ENCODE measurements around the gene FAM117B.

FAM117B gene

DNA sequence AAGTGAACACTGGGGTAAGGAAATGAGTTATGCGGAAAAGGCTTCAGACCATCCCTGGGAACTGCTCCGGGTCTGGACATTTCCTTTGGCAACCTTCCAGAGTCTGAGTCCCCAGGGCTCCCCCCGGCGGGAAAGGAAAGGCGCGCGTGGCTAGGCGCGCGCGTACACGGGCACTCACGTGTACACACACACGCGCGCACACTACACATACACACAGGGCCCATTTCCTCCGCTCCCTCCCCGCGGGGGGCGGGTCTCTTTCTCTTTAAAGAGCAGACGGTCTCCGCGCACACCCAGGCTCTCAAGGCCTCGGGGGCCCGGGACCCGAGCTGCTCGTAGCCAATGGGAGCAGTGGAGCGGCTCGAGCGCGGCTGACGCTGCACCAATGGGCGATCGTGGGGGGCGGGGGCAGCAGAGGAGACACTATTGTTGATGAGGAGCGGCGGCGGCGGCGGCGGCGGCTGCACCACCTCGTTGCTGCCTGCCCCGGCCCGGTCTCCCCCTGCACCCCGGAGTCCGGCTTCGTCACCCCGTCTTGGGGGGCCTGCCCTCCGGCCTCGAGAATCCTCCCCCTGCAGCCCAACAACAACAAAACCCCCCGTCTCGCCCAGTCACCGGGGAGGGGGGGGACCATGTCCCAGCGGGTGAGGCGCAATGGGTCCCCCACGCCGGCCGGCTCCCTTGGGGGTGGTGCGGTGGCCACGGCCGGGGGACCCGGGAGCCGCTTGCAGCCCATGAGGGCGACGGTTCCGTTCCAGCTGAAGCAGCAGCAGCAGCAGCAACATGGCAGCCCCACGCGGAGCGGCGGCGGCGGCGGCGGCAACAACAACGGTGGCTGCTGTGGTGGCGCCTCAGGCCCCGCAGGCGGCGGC lies at the start of gene FAM117B:
Gene FAM117B, plus strand, starts transcription at position 414 of the 872 bp plus-strand sequence. Its CDS starts 219 bp downstream, at position 633.
- Histone ChIP-seq H3K36me3 (ENCODE audit: control insufficient read depth in 1 of 2, insufficient read depth in 2 of 2, low read length in 2 of 2) (no peaks in the 10 kb centered on the region), H3K9me3 (ENCODE audit: control insufficient read depth in 1 of 2, low read length in 2 of 2) (no peaks in the 10 kb centered on the region), H3K9ac (ENCODE audit: low read depth in 1 of 2, low read length in 2 of 2) (peak within 1 kb of the TSS; percentile 72 to 79), H3K4me1 (ENCODE audit: control insufficient read depth in 1 of 2, insufficient read depth in 2 of 2, low read length in 2 of 2) (peaks cover 11 to 13% of the 10 kb centered on the region in 2 donors), H3K27me3 (ENCODE audit: control insufficient read depth in 1 of 2, insufficient read depth in 2 of 2, low read length in 2 of 2) (no peaks in the 10 kb centered on the region), H3K27ac (ENCODE audit: low read depth, low read length) (peak within 1 kb of the TSS; percentile 92), H3K4me3 (ENCODE audit: low read depth in 1 of 2, low read length in 2 of 2) (peak within 1 kb of the TSS; percentile 77 to 83)

DNA sequence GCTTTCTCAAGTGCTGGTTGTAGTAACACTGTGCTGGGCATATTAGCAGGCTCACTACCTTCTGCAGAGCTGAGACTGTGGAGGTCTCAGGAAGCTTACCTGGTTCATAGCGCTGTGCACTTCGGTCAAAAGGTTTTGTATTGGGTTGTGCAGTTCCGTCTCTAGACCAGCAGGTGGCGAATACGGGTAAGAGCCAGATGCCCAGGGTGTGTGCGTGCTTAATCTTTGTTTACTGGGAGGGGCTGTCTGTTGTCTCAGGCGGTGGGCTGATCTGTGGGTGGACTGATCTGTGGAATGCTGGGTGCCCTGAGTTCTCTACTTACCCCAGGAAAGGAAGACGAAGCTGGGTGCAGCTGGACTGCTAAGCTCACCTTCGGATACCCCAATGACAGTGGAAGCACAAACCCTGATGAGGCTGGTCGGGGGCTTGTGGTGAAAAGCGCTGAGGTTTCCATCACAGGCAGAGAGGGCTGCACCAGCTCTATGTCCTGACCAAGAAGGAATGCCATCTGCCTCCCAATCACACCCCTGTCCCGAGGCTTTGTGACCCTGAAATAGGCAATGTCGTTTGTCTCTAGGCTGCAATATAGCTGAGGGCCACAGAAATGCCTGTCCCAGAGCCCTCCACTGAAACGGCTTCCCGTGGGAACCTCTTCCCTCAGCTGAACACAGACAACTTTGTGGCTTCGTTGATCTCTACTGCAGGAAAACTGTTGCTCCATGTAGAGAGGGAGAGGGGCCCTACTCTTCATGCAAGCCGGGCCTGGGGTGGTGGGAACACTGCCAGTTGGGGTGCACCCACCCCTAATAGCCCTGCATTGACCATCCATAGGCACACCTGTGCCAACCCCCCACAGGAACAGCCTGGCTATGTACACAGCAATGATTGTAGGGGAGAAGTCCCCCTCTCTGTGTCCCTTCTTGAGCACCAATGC lies 45.9 kb upstream of the FAM117B start:
- Histone ChIP-seq H3K4me3 (ENCODE audit: low read depth in 1 of 2, low read length in 2 of 2) (peak overlapping the region; percentile 40 to 57), H3K9ac (ENCODE audit: low read depth in 1 of 2, low read length in 2 of 2) (no peak overlapping the region), H3K27ac (ENCODE audit: low read depth, low read length) (no peak overlapping the region), H3K36me3 (ENCODE audit: control insufficient read depth in 1 of 2, insufficient read depth in 2 of 2, low read length in 2 of 2) (no peaks in the 10 kb centered on the region), H3K4me1 (ENCODE audit: control insufficient read depth in 1 of 2, insufficient read depth in 2 of 2, low read length in 2 of 2) (peaks cover 9 to 10% of the 10 kb centered on the region in 2 donors), H3K9me3 (ENCODE audit: control insufficient read depth in 1 of 2, low read length in 2 of 2) (no peaks in the 10 kb centered on the region), H3K27me3 (ENCODE audit: control insufficient read depth in 1 of 2, insufficient read depth in 2 of 2, low read length in 2 of 2) (no peaks in the 10 kb centered on the region)

DNA sequence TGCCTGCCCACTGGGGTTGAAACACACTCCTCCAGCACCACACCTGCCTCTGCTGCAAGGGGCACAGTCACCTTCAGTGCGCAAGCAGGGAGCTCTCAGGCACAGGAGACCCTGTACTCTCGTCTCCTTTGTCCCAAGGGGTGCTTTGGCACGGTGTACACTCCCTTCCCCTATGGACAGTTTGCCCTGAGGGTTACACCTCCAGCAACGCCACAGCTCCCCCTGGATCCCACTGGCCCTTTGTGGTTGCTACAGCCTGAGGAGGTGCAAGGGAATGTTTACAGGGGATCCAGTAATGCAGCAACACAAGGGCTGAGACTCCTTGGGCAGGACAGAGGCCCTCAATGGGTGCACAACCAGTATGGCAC lies 45.2 kb upstream of the FAM117B start:
- Histone ChIP-seq H3K4me1 (ENCODE audit: control insufficient read depth in 1 of 2, insufficient read depth in 2 of 2, low read length in 2 of 2) (peaks cover 9 to 10% of the 10 kb centered on the region in 2 donors), H3K27me3 (ENCODE audit: control insufficient read depth in 1 of 2, insufficient read depth in 2 of 2, low read length in 2 of 2) (no peaks in the 10 kb centered on the region), H3K9ac (ENCODE audit: low read depth in 1 of 2, low read length in 2 of 2) (no peak overlapping the region), H3K36me3 (ENCODE audit: control insufficient read depth in 1 of 2, insufficient read depth in 2 of 2, low read length in 2 of 2) (no peaks in the 10 kb centered on the region), H3K4me3 (ENCODE audit: low read depth in 1 of 2, low read length in 2 of 2) (no peak overlapping the region), H3K9me3 (ENCODE audit: control insufficient read depth in 1 of 2, low read length in 2 of 2) (no peaks in the 10 kb centered on the region), H3K27ac (ENCODE audit: low read depth, low read length) (no peak overlapping the region)

DNA sequence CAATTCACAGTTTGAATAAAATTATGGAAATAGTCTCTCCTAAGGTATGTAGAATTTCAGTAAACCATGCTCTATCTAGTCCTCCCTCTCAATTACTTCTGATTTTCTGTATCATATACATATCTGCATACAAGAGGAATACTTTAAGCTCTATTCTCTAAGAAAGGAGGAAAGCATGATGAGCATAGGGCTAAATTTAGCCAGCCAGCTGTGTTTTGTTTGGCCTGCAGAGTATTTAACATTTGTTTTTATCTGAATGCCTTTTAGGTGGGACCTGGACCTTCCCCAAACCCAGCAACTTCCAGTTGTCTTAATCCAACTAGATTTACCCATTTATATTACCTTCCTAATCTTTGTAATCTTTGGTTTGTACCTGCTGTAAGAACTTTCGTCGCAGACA lies 42.2 kb upstream of the FAM117B start:
- Histone ChIP-seq H3K27ac (ENCODE audit: low read depth, low read length) (no peak overlapping the region), H3K36me3 (ENCODE audit: control insufficient read depth in 1 of 2, insufficient read depth in 2 of 2, low read length in 2 of 2) (no peaks in the 10 kb centered on the region), H3K9me3 (ENCODE audit: control insufficient read depth in 1 of 2, low read length in 2 of 2) (no peaks in the 10 kb centered on the region), H3K9ac (ENCODE audit: low read depth in 1 of 2, low read length in 2 of 2) (no peak overlapping the region), H3K27me3 (ENCODE audit: control insufficient read depth in 1 of 2, insufficient read depth in 2 of 2, low read length in 2 of 2) (no peaks in the 10 kb centered on the region), H3K4me3 (ENCODE audit: low read depth in 1 of 2, low read length in 2 of 2) (no peak overlapping the region), H3K4me1 (ENCODE audit: control insufficient read depth in 1 of 2, insufficient read depth in 2 of 2, low read length in 2 of 2) (peaks cover 9 to 10% of the 10 kb centered on the region in 2 donors)

- no peaks in the 10 kb centered on the region for H3K36me3 ChIP-seq (ENCODE audit: control insufficient read depth in 1 of 2, insufficient read depth in 2 of 2, low read length in 2 of 2)
- H3K4me3 ChIP-seq (ENCODE audit: low read depth in 1 of 2, low read length in 2 of 2): no peak overlapping the region
- no peaks in the 10 kb centered on the region for H3K9me3 ChIP-seq (ENCODE audit: control insufficient read depth in 1 of 2, low read length in 2 of 2)
- H3K27me3 ChIP-seq (ENCODE audit: control insufficient read depth in 1 of 2, insufficient read depth in 2 of 2, low read length in 2 of 2): no peaks in the 10 kb centered on the region
- H3K4me1 ChIP-seq (ENCODE audit: control insufficient read depth in 1 of 2, insufficient read depth in 2 of 2, low read length in 2 of 2): no peaks in the 10 kb centered on the region
- no peak overlapping the region for H3K27ac ChIP-seq (ENCODE audit: low read depth, low read length)
- no peak overlapping the region for H3K9ac ChIP-seq (ENCODE audit: low read depth in 1 of 2, low read length in 2 of 2)
Measured at GRCh38 chr2:202599105-202599504, 35.7 kb upstream of the FAM117B start.

DNA sequence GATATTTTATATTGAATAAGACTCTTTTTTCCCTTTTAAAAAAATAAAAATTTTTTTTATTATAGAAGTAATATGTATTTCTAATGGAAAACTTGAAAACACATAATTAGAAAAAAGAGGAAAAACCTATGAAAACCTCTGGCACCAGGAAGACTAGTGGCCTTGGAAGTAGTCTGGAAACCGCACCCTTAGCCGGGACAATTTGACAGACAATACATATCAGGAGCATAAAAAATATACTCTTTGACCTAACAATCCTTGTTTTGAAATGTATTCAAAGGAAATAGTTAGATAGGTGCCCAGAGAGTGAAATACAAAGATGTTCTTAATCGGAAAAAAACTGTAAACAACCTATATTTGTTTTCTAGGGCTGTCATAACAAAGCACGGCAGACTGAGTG lies 34.9 kb upstream of the FAM117B start:
- H3K27ac ChIP-seq (ENCODE audit: low read depth, low read length): no peak overlapping the region
- H3K27me3 ChIP-seq (ENCODE audit: control insufficient read depth in 1 of 2, insufficient read depth in 2 of 2, low read length in 2 of 2): no peaks in the 10 kb centered on the region

GRCh38 chr2:202604699-202605098 lies 30.1 kb upstream of the FAM117B start:
- H3K9ac ChIP-seq (ENCODE audit: low read depth in 1 of 2, low read length in 2 of 2): no peak overlapping the region
- no peaks in the 10 kb centered on the region for H3K27me3 ChIP-seq (ENCODE audit: control insufficient read depth in 1 of 2, insufficient read depth in 2 of 2, low read length in 2 of 2)
- H3K36me3 ChIP-seq (ENCODE audit: control insufficient read depth in 1 of 2, insufficient read depth in 2 of 2, low read length in 2 of 2): no peaks in the 10 kb centered on the region
- H3K27ac ChIP-seq (ENCODE audit: low read depth, low read length): no peak overlapping the region
- H3K4me3 ChIP-seq (ENCODE audit: low read depth in 1 of 2, low read length in 2 of 2): no peak overlapping the region
- H3K4me1 ChIP-seq (ENCODE audit: control insufficient read depth in 1 of 2, insufficient read depth in 2 of 2, low read length in 2 of 2): no peaks in the 10 kb centered on the region
- no peaks in the 10 kb centered on the region for H3K9me3 ChIP-seq (ENCODE audit: control insufficient read depth in 1 of 2, low read length in 2 of 2)

More for the DNA sequence above, 34.9 kb upstream of the FAM117B start:
- Histone ChIP-seq H3K4me3 (ENCODE audit: low read depth in 1 of 2, low read length in 2 of 2) (no peak overlapping the region), H3K36me3 (ENCODE audit: control insufficient read depth in 1 of 2, insufficient read depth in 2 of 2, low read length in 2 of 2) (no peaks in the 10 kb centered on the region), H3K9ac (ENCODE audit: low read depth in 1 of 2, low read length in 2 of 2) (no peak overlapping the region), H3K4me1 (ENCODE audit: control insufficient read depth in 1 of 2, insufficient read depth in 2 of 2, low read length in 2 of 2) (no peaks in the 10 kb centered on the region), H3K9me3 (ENCODE audit: control insufficient read depth in 1 of 2, low read length in 2 of 2) (no peaks in the 10 kb centered on the region)

DNA sequence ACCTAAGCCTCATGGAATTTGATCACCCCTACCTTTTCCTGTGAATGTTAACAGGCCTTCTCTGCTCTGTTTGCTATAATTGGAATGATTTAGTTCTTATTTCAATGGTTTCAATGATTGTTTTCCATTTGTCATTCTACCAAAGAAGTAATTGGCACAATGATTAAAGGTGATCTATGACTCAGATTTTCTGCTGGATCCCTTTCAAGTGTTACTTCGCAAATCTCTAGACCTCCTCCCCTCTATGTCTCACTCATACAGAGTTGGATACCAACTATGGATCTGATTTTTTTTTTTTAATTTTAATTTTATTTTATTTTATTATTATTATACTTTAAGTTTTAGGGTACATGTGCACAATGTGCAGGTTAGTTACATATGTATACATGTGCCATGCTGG lies 29.6 kb upstream of the FAM117B start:
- Histone ChIP-seq H3K27ac (ENCODE audit: low read depth, low read length) (no peak overlapping the region), H3K9ac (ENCODE audit: low read depth in 1 of 2, low read length in 2 of 2) (no peak overlapping the region), H3K27me3 (ENCODE audit: control insufficient read depth in 1 of 2, insufficient read depth in 2 of 2, low read length in 2 of 2) (no peaks in the 10 kb centered on the region)

GRCh38 chr2:202608142-202608852 lies 26.5 kb upstream of the FAM117B start:
- no peak overlapping the region for H3K9ac ChIP-seq (ENCODE audit: low read depth in 1 of 2, low read length in 2 of 2)
- H3K27me3 ChIP-seq (ENCODE audit: control insufficient read depth in 1 of 2, insufficient read depth in 2 of 2, low read length in 2 of 2): no peaks in the 10 kb centered on the region
- no peaks in the 10 kb centered on the region for H3K9me3 ChIP-seq (ENCODE audit: control insufficient read depth in 1 of 2, low read length in 2 of 2)
- no peak overlapping the region for H3K27ac ChIP-seq (ENCODE audit: low read depth, low read length)
- no peaks in the 10 kb centered on the region for H3K36me3 ChIP-seq (ENCODE audit: control insufficient read depth in 1 of 2, insufficient read depth in 2 of 2, low read length in 2 of 2)
- no peak overlapping the region for H3K4me3 ChIP-seq (ENCODE audit: low read depth in 1 of 2, low read length in 2 of 2)
- peaks cover 0 to 7% of the 10 kb centered on the region in 2 donors for H3K4me1 ChIP-seq (ENCODE audit: control insufficient read depth in 1 of 2, insufficient read depth in 2 of 2, low read length in 2 of 2)

More for the DNA sequence above, 29.6 kb upstream of the FAM117B start:
- no peaks in the 10 kb centered on the region for H3K36me3 ChIP-seq (ENCODE audit: control insufficient read depth in 1 of 2, insufficient read depth in 2 of 2, low read length in 2 of 2)
- no peaks in the 10 kb centered on the region for H3K9me3 ChIP-seq (ENCODE audit: control insufficient read depth in 1 of 2, low read length in 2 of 2)
- peaks cover 0 to 4% of the 10 kb centered on the region in 2 donors for H3K4me1 ChIP-seq (ENCODE audit: control insufficient read depth in 1 of 2, insufficient read depth in 2 of 2, low read length in 2 of 2)
- H3K4me3 ChIP-seq (ENCODE audit: low read depth in 1 of 2, low read length in 2 of 2): no peak overlapping the region

Measured in duodenal mucosa (tissue), 2 donors.